IMR-90 (cell line): ENCODE data around the gene TAAR2. TPM values are rescaled to one million over a fixed set of nuclear protein-coding genes. Genes with fewer than 3 reads are reported as not detected.

Experiments
- ATAC-seq: fragments of 200-7000 bp; cut with Tn5 transposase; 2 replicates; pipeline ENCODE4 v1.9.1; 2020; ENCODE audit warnings: low read depth, mild to moderate bottlenecking, moderate library complexity
- BruUV-seq: library from RNA; stranded (reverse); fragments of 400-500 nt; replicated peaks from 2 replicates; lab custom pipeline; 2021; lab: Mats Ljungman, UMichigan
- CTCF ChIA-PET: fragments of 300-600 bp; formaldehyde crosslinking; extraction: SDS; loops from one replicate; lab custom pipeline; 2021; ENCODE audit warnings: antibody characterized with exemption; lab: Yijun Ruan, JAX
- POLR2A ChIA-PET: fragments of 300-600 bp; sonication (Branson Sonifier 250); formaldehyde crosslinking; loops from one replicate; lab custom pipeline; 2022; ENCODE audit warnings: antibody characterized with exemption; ENCODE audit not compliant: unreplicated experiment; lab: Charles Lee
- DNase-seq: peaks from one replicate; pipeline ENCODE4 v3.0.0; 2013
- H2AFZ ChIP-seq: replicated peaks from 2 replicates; pipeline ENCODE3; 2013; ENCODE audit warnings: low read length, mild to moderate bottlenecking; ENCODE audit not compliant: poor library complexity
- H2AK5ac ChIP-seq: 2 replicates; pipeline ENCODE4 v1.6.1; 2013; ENCODE audit warnings: low read depth, low read length, inconsistent platforms
- H2AK9ac ChIP-seq: replicated peaks from 2 replicates; pipeline ENCODE3; 2013; ENCODE audit warnings: mild to moderate bottlenecking, low read depth, low read length, moderate library complexity; ENCODE audit not compliant: poor library complexity
- H2BK120ac ChIP-seq: 2 replicates; pipeline ENCODE4 v1.6.1; 2013; ENCODE audit warnings: low read depth, low read length, inconsistent platforms
- H2BK15ac ChIP-seq: 3 replicates; pipeline ENCODE4 v1.6.1; 2013; ENCODE audit warnings: low read depth, low read length, inconsistent platforms
- H2BK20ac ChIP-seq: 2 replicates; pipeline ENCODE4 v1.6.1; 2013; ENCODE audit warnings: low read depth, mild to moderate bottlenecking, inconsistent platforms, low read length, moderate library complexity
- H2BK5ac ChIP-seq: 2 replicates; pipeline ENCODE4 v1.6.1; 2013; ENCODE audit warnings: mild to moderate bottlenecking, low read depth, low read length, inconsistent platforms; ENCODE audit not compliant: poor library complexity, severe bottlenecking
- H3K14ac ChIP-seq: replicated peaks from 2 replicates; pipeline ENCODE4 v1.6.1; 2013; ENCODE audit warnings: low read depth, low read length, inconsistent platforms
- H3K18ac ChIP-seq: 2 replicates; pipeline ENCODE4 v1.6.1; 2013; ENCODE audit warnings: low read depth, low read length, control low read depth
- H3K23ac ChIP-seq: 2 replicates; pipeline ENCODE4 v1.6.1; 2013; ENCODE audit warnings: low read depth, low read length, inconsistent platforms
- H3K27ac ChIP-seq: 2 replicates; pipeline ENCODE4 v1.5.1; 2013; ENCODE audit warnings: mild to moderate bottlenecking, control low read depth, low read length; ENCODE audit not compliant: insufficient read depth
- H3K27me3 ChIP-seq: 2 replicates; pipeline ENCODE4 v1.6.1; 2013; ENCODE audit warnings: low read length; ENCODE audit not compliant: control insufficient read depth, insufficient read depth
- H3K36me3 ChIP-seq: 2 replicates; pipeline ENCODE4 v1.6.1; 2013; ENCODE audit warnings: low read length, mixed read lengths; ENCODE audit not compliant: control insufficient read depth, insufficient read depth
- H3K4ac ChIP-seq: 2 replicates; pipeline ENCODE4 v1.6.1; 2013; ENCODE audit warnings: low read depth, low read length, inconsistent platforms
- H3K4me1 ChIP-seq: 2 replicates; pipeline ENCODE4 v1.6.1; 2013; ENCODE audit warnings: low read length, mixed read lengths; ENCODE audit not compliant: control insufficient read depth, insufficient read depth
- H3K4me2 ChIP-seq: 2 replicates; pipeline ENCODE4 v1.6.1; 2013; ENCODE audit warnings: low read depth, mild to moderate bottlenecking, control low read depth, low read length, moderate library complexity
- H3K4me3 ChIP-seq: 2 replicates; pipeline ENCODE4 v1.5.1; 2013; ENCODE audit warnings: low read depth, mild to moderate bottlenecking, control low read depth, low read length, moderate library complexity; ENCODE audit not compliant: insufficient read depth
- H3K56ac ChIP-seq: 2 replicates; pipeline ENCODE4 v1.6.1; 2013; ENCODE audit warnings: low read length, inconsistent platforms; ENCODE audit not compliant: insufficient read depth; ENCODE audit errors: extremely low read depth
- H3K79me1 ChIP-seq, 2 experiments: 2 replicates each; pipeline ENCODE4 v1.6.1; 2013; ENCODE audit warnings: low read length in 2 of 2, inconsistent platforms in 1 of 2, low read depth in 1 of 2
- H3K9ac ChIP-seq: 2 replicates; pipeline ENCODE4 v1.6.1; 2013; ENCODE audit warnings: low read depth, low read length, control low read depth
- H3K9me1 ChIP-seq: 2 replicates; pipeline ENCODE4 v1.6.1; 2013; ENCODE audit warnings: low read length, inconsistent platforms; ENCODE audit not compliant: insufficient read depth
- H3K9me3 ChIP-seq: 2 replicates; pipeline ENCODE4 v1.6.1; 2013; ENCODE audit warnings: low read length; ENCODE audit not compliant: control insufficient read depth, insufficient read depth
- H4K20me1 ChIP-seq: 2 replicates; pipeline ENCODE4 v1.6.1; 2013; ENCODE audit warnings: low read length, inconsistent platforms; ENCODE audit not compliant: insufficient read depth
- H4K5ac ChIP-seq: 2 replicates; pipeline ENCODE4 v1.6.1; 2013; ENCODE audit warnings: mild to moderate bottlenecking, low read depth, low read length, control low read depth
- H4K8ac ChIP-seq, 2 experiments: 2 replicates each; pipeline ENCODE4 v1.6.1; 2013; ENCODE audit warnings: low read depth in 2 of 2, low read length in 2 of 2, control low read depth in 1 of 2, inconsistent platforms in 1 of 2
- H4K91ac ChIP-seq: 2 replicates; pipeline ENCODE4 v1.6.1; 2013; ENCODE audit warnings: low read depth, low read length, inconsistent platforms; ENCODE audit not compliant: insufficient read depth
- BHLHE40 ChIP-seq: fragments of 150-350 bp; IDR thresholded peaks from 2 replicates; pipeline ENCODE4 v1.6.1; 2016; ENCODE audit warnings: mild to moderate bottlenecking, low read depth, low read length
- CEBPB ChIP-seq: IDR thresholded peaks from 2 replicates; pipeline ENCODE4 v1.6.1; 2012; ENCODE audit warnings: low read depth, low read length, improper control_type of control experiment
- CTCF ChIP-seq: conservative IDR thresholded peaks from 2 replicates; pipeline ENCODE4 v1.5.1; 2012; ENCODE audit warnings: mild to moderate bottlenecking, low read depth, low read length, improper control_type of control experiment
- FOS ChIP-seq: fragments of 150-350 bp; IDR thresholded peaks from 2 replicates; pipeline ENCODE4 v1.6.1; 2016; ENCODE audit warnings: low read depth, low read length
- MAZ ChIP-seq: IDR thresholded peaks from 2 replicates; pipeline ENCODE4 v1.6.1; 2012; ENCODE audit warnings: low read depth, mild to moderate bottlenecking, low read length, improper control_type of control experiment, moderate library complexity, borderline replicate concordance
- MXI1 ChIP-seq: IDR thresholded peaks from 2 replicates; pipeline ENCODE4 v1.6.1; 2012; ENCODE audit warnings: low read depth, mild to moderate bottlenecking, low read length, moderate library complexity, borderline replicate concordance
- NFE2L2 ChIP-seq: fragments of 150-350 bp; IDR thresholded peaks from 2 replicates; pipeline ENCODE4 v1.6.1; 2016; ENCODE audit warnings: low read depth, mild to moderate bottlenecking, low read length
- POLR2A ChIP-seq: IDR thresholded peaks from 2 replicates; pipeline ENCODE4 v1.6.1; 2012; ENCODE audit warnings: mild to moderate bottlenecking, low read depth, low read length
- RAD21 ChIP-seq: IDR thresholded peaks from 2 replicates; pipeline ENCODE4 v1.6.1; 2012; ENCODE audit warnings: low read length, improper control_type of control experiment
- RFX5 ChIP-seq: IDR thresholded peaks from 2 replicates; pipeline ENCODE4 v1.8.0; 2012; ENCODE audit warnings: low read depth, mild to moderate bottlenecking, low read length, moderate library complexity
- SMC3 ChIP-seq: fragments of 150-350 bp; IDR thresholded peaks from 2 replicates; pipeline ENCODE4 v1.6.1; 2016; ENCODE audit warnings: low read depth, mild to moderate bottlenecking, antibody characterized with exemption, low read length, moderate library complexity
- WGBS, 2 experiments: methylation state at CpG; one replicate each; pipeline versions ENCODE4 v1.1.5 to v1.1.7; 2013; ENCODE audit warnings: missing lambda C conversion rate in 2 of 2; ENCODE audit not compliant: insufficient read length in 1 of 2; ENCODE audit errors: extremely low coverage in 2 of 2; 5-methylcytosine and 5-hydroxymethylcytosine counted together
- dilution Hi-C: fragments of 300-500 bp; cut with HindIII; formaldehyde crosslinking; loops from one replicate; pipeline ENCODE4 v1.14.3; 2018; ENCODE audit warnings: low sequenced_read_pairs; ENCODE audit not compliant: unreplicated experiment
- in situ Hi-C: fragments of 300-500 bp; cut with MboI; formaldehyde crosslinking; loops from 3 replicates; pipeline ENCODE4 v1.14.3; 2019; ENCODE audit warnings: low sequenced_read_pairs, inconsistent platforms, mixed read lengths
- intact Hi-C: fragments of 100-400 bp; cut with micrococcal nuclease; formaldehyde crosslinking; loops from 2 replicates; pipeline ENCODE4 v1.10.0; 2022
- polyA plus RNA-seq, 3 experiments: library from polyadenylated mRNA; depleted of rRNA; stranded (reverse); fragments of >200 nt; gene quantifications; 2 replicates each; pipeline ENCODE4 v1.2.3, GENCODE V29; 2012; ENCODE audit warnings: low replicate concordance in 1 of 3
- total RNA-seq: library from RNA; depleted of rRNA; stranded (reverse); fragments of >200 nt; gene quantifications from 2 replicates; pipeline ENCODE4 v1.2.3, GENCODE V29; 2012
- TF ChIP-seq, protein P1 (sequence below): fragments of 150-350 bp; IDR thresholded peaks from 2 replicates; pipeline ENCODE4 v1.6.1; 2016; ENCODE audit warnings: low read depth, mild to moderate bottlenecking, low read length, moderate library complexity, borderline replicate concordance
- TF ChIP-seq, protein P2 (sequence below): fragments of 150-350 bp; IDR thresholded peaks from 2 replicates; pipeline ENCODE4 v1.6.1; 2017; ENCODE audit warnings: mild to moderate bottlenecking, antibody characterized with exemption, low read length, low read depth

The TAAR2 gene
- total and polyA plus RNA-seq, 2 of the 4 experiments (the other 2 are of a cell fraction) = not detected

DNA sequence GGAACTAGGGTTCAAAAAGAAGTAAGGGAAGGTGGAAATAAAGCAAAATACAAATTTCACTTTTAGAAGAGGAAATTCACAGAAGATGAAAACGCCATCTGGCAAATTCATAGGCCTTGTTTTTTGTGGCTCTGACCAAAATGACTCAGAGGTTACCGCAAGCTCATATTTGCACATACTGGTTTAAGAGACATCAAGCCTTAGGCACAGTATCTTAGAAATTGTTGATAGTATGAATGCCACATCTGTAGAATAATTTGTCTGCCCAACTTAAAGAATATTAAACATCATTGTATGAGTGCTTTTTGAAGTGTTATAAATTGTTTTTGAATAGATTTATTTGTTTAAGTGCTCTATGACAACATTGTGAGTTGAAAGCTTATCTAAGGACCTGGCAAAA is 24.3 kb upstream of the TAAR2 start:
- ATAC-seq = peak; percentile 75
- in situ Hi-C loops = no loop called here
- Histone ChIP-seq H2AK9ac (no peak overlapping the region), H2BK5ac (no peak overlapping the region), H3K56ac (no peak overlapping the region), H4K20me1 (no peaks in the 10 kb centered on the region), H3K27ac (no peak overlapping the region), H3K14ac (no peak overlapping the region), H3K79me1 (no peaks in the 10 kb centered on the region), H3K27me3 (peaks cover 18% of the 10 kb centered on the region), H3K9me3 (no peaks in the 10 kb centered on the region), H3K4ac (no peak overlapping the region), H4K8ac (no peak overlapping the region), H3K23ac (no peak overlapping the region), H3K4me1 (no peaks in the 10 kb centered on the region), H4K91ac (no peak overlapping the region), H2AFZ (no peak overlapping the region), H3K9ac (no peak overlapping the region), H4K5ac (no peak overlapping the region), H2BK120ac (no peak overlapping the region), H2BK15ac (no peak overlapping the region), H3K4me2 (no peak overlapping the region), H3K9me1 (no peaks in the 10 kb centered on the region), H3K4me3 (no peak overlapping the region), H3K18ac (no peak overlapping the region), H2AK5ac (no peak overlapping the region), H2BK20ac (no peak overlapping the region), H3K36me3 (no peaks in the 10 kb centered on the region)
- intact Hi-C loops = no loop called here
- dilution Hi-C loops = no loop called here
- no CpG with 5 or more reads among the region's 2 CpGs for WGBS, 2 experiments
- CTCF ChIA-PET = no interaction called here
- TF ChIP-seq MXI1 (no peak), FOS (no peak), CEBPB (no peak), NFE2L2 (no peak), RAD21 (no peak), CTCF (no peak), BHLHE40 (no peak), POLR2A (no peak), RFX5 (no peak), SMC3 (no peak), MAZ (no peak)
- TF ChIP-seq, protein P1, sequence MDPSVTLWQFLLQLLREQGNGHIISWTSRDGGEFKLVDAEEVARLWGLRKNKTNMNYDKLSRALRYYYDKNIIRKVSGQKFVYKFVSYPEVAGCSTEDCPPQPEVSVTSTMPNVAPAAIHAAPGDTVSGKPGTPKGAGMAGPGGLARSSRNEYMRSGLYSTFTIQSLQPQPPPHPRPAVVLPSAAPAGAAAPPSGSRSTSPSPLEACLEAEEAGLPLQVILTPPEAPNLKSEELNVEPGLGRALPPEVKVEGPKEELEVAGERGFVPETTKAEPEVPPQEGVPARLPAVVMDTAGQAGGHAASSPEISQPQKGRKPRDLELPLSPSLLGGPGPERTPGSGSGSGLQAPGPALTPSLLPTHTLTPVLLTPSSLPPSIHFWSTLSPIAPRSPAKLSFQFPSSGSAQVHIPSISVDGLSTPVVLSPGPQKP = no peak
- TF ChIP-seq, protein P2, sequence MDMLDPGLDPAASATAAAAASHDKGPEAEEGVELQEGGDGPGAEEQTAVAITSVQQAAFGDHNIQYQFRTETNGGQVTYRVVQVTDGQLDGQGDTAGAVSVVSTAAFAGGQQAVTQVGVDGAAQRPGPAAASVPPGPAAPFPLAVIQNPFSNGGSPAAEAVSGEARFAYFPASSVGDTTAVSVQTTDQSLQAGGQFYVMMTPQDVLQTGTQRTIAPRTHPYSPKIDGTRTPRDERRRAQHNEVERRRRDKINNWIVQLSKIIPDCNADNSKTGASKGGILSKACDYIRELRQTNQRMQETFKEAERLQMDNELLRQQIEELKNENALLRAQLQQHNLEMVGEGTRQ = no peak
- POLR2A ChIA-PET = interaction anchor here (0.7 kb wide), 1 partner anchor 1294 kb away, joined by 4 read pairs; no protein-coding TSS in a partner anchor
- no TSS peak for BruUV-seq
- DNase-seq = peak; percentile 74
